HG03354 (cell line): ENCODE measurements around the gene BRK1.
"Not testable (repeated sequence)": the region's sequence is repeated elsewhere in the genome, so short reads cannot be mapped to it uniquely, and the experiment has no call there.

Source experiments
- ATAC-seq: cut with Tn5 transposase; IDR thresholded peaks from one replicate; pipeline ENCODE4 v1.9.1; 2021; ENCODE audit warnings: mild to moderate bottlenecking; ENCODE audit not compliant: unreplicated experiment, poor library complexity, severe bottlenecking

The BRK1 gene

DNA sequence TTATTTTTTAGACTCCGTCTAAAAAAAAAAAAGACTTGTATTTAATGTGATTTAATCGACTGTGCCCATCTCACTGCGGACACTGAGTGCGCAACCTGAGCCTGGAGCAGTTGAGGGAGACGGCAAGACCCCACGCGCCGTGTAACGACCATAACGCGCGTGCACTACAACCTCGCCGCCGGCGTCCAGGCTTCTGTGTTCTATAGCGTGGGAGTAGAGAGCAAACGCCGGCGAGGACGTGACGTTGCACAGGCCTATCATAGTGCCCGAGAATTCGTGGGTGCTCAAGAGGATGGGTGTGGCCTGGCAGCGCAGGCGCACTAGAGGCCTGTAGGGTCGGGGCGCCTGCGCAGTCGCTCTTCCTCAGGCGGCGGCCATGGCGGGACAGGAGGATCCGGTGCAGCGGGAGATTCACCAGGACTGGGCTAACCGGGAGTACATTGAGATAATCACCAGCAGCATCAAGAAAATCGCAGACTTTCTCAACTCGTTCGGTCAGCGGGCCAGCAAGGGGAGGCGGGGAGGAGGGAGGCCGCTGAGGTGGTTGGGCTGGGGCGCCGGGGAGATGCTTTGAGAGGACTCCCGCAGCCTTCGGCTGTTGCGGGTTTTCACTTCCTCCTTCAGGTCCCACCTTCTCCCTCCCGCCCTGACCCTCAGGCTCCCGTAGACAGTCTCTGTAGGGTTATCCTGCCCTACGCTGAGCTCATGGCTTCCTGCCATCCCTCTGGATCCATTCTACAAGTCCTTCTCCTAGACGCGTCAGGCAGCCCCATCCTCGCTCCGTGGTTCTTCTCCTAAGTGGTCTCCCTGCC lies at the start of gene BRK1:
TSS of gene BRK1 (plus strand) at position 350 of the 812 bp plus-strand sequence. CDS start at position 377, 27 bp downstream.
- ATAC-seq, result peak; percentile 97

DNA sequence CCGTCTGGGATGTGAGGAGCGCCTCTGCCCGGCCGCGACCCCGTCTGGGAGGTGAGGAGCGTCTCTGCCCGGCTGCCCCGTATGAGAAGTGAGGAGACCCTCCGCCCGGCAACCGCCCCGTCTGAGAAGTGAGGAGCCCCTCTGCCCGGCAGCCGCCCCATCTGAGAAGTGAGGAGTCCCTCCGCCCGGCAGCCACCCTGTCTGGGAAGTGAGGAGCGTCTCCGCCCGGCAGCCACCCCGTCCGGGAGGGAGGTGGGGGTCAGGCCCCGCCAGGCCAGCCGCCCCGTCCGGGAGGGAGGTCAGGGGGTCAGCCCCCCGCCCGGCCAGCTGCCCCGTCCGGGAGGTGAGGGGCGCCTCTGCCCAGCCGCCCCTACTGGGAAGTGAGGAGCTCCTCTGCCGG lies 45.4 kb upstream of the BRK1 start:
- ATAC-seq, result not testable (repeated sequence)

DNA sequence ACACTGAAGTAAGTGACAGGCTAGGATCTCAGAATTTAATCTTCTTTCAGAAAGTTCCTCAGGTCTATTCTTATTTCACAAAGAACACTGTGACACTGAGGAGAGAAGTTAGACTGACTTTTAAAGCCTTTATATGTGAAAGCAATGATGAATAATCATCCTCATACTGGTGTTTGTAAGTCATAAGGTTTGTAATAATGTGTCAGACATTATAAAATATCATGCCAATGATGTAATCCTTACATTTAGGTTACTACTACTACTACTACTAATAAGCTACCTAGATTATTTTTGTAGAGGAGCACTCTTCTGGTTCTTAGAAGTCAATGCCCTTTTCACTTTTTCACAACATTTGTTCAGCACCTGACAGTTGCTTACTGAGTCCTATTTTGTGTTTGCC lies 40.8 kb upstream of the BRK1 start:
- no peak for ATAC-seq

DNA sequence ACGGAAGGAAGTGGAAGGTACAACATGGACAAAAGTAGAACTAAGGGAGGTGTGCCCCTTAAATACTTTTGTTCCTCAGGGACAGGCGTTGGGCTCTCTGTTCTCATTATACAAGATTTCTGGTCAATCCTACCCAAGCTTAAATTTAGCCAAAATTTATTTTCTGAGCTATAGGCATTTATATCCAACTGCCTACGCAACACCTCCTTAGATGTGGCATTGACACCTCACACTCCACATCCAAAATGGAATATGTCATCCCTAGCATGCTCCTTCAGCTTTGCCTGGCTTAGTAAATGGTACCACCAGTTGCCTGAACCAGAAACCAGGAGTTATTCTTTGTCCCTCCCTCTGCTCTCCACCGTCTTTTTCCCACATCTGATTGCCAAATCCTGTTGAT lies 33.6 kb upstream of the BRK1 start:
- ATAC-seq, result no peak

DNA sequence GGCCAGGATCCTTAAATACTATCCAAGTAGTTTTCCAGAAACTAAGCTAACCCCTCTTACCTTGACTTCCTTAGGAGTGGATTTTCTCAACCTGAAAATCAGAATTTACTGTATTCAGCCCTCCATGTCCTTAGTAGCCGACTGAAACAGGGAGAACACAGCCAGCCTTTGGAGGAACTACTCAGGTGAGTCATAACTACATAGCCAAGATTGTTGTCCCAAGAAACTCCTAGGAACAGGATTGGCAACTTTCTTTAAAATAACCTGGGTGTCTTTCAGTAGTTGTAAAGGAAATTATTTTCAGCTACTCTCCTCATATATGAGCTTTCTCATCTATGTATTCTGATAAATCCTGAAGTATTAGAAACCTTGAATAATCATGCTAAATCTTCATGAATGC lies 29.7 kb upstream of the BRK1 start:
- ATAC-seq, result no peak

DNA sequence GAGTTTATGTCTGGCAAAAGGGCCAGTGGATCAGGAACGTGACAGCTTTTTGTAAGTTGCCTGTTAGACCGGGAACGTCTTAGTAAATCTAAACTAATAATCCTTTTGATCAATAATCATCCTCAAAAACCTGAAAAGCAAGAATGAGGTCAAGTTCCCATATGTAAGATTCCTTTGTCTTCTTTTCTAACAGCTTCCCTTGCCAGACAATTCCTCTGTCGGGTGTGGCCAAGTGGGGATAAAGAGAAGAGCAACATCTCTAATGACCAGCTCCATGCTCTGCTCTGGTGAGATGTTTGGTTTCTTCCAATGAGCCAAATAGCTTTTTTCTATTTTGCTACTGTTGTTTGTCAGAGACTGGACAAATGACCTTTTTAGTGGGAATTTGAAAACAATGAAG lies 27.2 kb upstream of the BRK1 start:
- no peak for ATAC-seq

DNA sequence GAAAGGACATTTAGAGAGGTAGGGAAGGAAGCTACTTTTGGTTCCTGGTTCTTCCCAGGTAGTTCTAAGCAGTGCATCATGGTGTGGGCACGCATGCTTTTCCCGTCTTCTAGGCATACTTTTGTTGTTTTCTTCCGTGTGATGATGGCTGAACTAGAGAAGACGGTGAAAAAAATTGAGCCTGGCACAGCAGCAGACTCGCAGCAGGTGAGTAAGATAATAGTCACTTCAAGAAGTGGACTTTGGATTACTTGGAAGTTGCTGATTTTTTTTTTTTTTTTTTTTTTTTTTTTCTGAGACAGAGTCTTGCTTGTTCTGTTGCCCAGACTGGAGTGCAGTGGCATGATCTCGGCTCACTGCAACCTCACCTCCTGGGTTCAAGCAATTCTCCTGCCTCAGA lies 25.3 kb upstream of the BRK1 start:
- ATAC-seq, result no peak

DNA sequence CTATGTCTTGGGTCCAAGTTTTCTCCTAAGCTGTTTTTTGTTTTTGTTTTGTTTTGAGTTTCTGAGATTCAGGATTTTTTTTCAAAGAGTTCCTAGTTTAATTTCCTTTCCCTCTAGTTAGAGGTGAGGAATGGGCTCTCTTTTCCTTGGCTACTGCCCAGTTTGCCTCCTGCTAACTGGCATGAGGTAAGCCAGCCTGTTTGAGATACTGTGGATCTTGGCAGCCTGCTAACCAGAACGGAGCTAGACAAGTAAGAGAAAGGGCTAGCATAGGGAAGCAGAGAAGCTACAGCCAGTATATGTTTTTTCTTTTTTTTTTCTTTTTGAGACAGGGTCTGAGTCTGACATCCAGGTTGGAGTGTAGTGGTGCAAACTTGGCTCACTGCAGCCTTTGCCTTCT lies 24.7 kb upstream of the BRK1 start:
- not testable (repeated sequence) for ATAC-seq

DNA sequence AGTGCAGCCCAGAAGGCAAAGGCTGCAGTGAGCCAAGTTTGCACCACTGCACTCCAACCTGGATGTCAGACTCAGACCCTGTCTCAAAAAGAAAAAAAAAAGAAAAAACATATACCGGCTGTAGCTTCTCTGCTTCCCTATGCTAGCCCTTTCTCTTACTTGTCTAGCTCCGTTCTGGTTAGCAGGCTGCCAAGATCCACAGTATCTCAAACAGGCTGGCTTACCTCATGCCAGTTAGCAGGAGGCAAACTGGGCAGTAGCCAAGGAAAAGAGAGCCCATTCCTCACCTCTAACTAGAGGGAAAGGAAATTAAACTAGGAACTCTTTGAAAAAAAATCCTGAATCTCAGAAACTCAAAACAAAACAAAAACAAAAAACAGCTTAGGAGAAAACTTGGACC lies 24.1 kb upstream of the BRK1 start:
- not testable (repeated sequence) for ATAC-seq

DNA sequence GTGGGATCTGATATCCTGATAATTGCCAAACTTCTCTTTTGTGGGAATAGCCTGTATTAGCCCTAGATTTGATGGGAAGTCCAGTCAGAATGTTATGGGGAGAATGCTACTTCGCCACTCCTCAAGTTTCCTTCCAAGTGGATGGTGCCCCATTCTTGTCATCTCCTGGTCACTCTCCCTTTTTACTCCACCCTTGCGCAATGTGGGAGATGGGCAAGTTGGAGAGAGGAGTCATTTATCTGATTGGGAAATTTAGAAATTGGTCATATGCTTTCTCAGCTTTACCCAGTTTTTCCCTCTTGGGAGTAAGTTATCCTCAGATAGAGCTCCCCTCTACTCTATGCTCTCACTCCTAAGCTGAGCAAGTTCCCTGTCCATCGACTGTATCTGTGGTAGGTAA lies 21.8 kb upstream of the BRK1 start:
- no peak for ATAC-seq

DNA sequence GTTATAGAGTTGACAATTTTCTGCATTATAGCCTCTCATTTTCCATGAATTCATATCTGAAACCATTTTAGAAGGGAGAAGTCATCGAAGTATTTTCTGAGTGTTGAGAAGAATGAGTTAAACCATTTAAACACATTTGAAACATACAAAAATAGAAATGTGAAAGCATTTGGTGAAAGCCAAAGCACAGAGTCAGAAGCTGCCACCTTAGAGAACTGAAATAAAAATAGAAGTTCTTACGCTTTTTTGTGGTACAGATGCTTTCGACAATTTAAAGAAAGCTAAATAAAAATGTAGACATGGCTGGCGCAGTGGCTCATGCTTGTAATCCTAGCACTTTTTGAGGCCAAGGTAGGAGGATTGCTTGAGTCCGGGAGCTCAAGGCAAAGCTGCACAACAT lies 16.4 kb upstream of the BRK1 start:
- ATAC-seq, result no peak

DNA sequence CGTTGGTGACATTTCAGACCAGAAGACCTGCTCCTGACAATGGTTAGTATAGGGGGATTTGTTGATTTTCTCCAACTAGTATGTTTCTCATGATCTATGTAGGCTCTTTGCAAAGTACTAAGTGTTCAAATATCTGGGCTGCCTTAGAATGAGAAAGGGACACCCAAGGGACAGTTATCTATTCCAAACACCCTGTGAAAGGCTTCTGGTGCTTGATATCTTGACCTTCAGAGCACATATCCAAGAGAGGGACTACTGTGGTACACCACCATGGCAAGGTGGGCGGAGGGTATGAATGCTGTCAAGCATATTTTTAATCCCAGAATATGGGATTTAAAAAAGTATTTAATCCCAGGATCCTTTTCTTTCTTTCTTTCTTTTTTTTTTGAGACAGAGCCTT lies 8.6 kb upstream of the BRK1 start:
- ATAC-seq, result no peak

DNA sequence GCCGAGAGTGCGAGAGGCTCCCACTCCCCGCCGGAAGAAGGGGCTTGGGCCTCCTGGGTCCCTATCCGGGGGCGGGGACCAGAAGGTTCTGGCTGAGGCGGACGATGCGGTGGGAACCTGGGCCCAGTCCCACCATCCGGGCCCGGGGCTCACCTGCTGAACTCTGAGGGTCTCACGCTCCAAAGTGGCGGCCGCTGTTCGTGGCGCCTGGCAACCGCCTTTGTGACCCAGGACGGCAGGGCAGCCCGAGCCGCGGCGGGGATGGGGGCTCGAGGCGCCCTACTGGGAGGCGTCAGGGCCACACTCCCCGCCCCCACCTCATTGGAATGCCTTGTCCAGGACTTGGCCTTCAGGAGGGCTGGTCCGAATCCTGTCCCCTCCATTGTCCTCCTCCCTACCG lies 7.4 kb upstream of the BRK1 start, which contains the start of gene FANCD2OS:
TSS of gene FANCD2OS (minus strand) at position 165 of the 400 bp plus-strand sequence. CDS start 3,481 bp downstream, outside the sequence.
- no peak for ATAC-seq

DNA sequence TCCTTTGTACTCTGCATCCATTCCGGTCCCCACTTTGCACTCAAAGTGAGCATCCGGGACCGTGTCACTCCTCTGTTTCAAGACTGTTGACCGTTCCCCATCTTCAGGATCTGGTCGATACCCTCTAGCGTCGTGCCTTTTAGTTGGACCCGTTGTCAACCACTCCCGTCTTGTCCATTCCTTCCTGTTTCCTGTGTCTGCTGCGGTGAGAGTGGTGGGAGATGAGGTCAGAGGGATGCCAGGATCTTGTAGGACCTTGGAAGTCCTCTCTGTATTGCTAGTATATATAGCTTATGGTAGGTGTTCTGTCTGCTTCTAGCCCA lies 624 bp downstream of the BRK1 start:
- peak; percentile 25 for ATAC-seq

DNA sequence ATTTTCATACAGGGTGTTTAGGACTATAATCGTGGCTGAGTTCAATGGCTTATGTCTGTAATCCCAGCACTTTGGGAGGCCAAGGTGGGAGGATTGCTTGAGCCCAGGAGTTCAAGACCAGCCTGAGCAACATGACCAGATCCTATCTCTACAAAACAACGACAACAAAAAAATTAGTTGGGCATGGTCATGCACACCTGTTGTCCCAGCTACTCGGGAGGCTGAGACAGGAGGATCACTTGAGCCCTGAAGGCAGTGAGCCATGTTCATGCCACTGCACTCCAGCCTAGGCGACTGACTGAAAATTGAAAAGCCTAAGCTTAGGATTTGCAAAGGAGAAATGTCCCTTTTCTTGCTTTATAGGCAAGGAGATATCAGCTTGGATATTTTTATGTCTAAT lies 1.5 kb downstream of the BRK1 start:
- no peak for ATAC-seq

DNA sequence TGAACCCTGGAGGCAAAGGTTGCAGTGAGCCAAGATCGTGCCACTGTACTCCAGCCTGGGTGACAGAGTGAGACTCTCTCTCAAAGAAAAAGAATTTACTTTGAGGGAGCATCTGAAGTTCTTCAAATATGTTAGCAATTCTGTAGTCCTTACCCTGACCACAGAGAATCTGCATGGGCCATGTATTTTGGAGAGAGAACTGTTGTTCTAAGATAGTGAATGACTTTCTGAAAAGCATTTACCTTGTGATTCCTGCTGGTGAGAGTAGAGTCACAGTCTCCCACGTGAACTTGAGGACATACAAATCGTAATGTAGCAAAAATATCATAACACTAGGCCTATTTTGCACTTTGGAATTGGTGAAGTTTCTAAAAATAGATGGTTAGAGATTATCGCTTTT lies 3.9 kb downstream of the BRK1 start:
- no peak for ATAC-seq

DNA sequence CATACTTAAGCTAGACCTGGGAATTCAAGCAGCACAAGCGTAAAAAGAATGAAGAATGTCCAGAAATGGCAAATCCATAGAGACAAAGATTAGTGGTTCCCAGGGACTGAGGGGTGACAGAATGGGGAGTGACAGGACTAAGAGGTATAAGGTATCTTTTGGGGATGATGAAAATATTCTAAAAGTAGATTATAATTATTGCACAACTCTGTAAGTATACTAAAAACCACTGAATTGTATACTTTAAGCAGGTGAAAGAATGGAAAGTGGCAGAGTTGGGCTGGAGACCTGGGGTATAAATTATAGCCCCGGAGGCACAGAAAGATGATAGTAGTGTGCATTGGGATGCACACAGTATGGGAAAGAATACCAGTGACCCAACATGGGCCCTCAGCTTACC lies 5.6 kb downstream of the BRK1 start:
- no peak for ATAC-seq

DNA sequence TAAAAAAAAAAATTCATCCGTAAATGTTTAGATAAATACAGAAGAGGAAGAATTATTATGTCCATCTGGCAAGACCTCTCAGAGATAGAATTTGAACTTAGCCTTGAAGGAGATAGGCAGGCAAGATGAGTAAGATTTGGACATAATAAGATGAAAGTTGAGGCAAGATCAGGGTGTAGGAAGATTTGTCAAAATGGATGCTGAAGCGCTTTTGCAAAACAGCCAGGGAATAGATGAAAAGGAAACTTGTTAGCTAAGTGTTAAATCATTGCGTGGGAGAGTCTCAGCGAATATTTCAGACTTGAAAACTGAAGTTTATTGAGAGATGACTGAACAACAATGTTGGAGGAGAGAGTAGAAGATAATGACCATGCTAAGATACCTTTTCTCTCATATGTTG lies 7.2 kb downstream of the BRK1 start:
- no peak for ATAC-seq

DNA sequence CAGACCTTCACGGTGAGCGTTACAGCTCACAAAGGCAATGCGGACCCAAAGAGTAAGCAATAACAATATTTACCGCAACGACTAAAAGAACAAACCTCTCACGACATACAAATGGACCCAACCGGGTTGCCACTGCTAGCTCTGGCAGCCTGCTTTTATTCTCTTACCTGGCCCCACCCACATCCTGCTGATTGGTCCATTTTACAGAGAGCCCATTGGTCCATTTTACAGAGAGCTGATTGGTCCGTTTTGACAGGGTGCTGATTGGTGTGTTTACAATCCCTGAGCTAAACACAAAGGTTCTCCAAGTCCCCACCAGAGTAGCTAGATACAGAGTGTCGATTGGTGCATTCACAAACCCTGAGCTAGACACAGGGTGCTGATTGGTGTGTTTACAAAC lies 20.4 kb downstream of the BRK1 start:
- ATAC-seq, result not testable (repeated sequence)

DNA sequence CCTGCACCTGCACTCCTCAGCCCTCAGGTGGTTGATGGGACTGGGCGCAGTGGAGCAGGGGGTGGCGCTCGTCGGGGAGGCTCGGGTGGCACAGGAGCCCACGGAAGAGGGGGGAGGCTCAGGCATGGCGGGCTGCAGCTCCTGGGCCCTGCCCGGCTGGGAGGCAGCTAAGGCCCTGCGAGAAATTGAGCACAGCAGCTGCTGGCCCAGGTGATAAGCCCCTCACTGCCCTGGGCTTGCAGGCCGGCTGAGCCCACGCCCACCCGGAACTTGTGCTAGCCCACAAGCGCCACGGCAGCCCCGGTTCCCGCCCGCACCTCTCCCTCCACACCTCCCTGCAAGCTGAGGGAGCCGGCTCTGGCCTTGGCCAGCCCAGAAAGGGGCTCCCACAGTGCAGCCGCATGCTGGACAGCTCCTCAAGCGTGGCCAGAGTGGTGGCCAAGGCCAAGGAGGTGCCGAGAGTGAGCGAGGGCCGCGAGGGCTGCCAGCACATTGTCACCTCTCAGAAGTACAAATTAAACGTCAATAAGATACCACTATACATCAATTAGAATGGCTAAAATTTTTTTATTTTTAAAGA lies 21.0 kb downstream of the BRK1 start:
- ATAC-seq, result no peak

DNA sequence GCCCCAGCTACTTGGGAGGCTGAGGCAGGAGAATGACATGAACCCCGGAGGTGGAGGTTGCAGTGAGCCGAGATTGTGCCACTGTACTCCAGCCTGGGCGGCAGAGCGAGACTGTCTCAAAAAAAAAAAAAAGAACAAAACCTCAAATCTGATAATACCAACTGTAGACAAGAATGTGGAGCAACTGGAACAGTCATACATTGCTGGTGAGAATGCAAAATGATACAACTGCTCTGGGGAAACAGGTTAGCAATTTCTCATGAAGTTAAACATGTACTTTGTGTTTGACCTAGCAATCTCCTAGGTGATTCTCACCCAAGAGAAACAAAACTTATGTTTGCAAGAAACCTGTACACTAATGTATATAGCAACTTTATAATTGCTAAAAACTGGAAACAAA lies 21.7 kb downstream of the BRK1 start:
- no peak for ATAC-seq
